Fibroblast of mammary gland (primary cell): ENCODE measurements around the gene KCNJ14.

Experiments used
- DNase-seq: peaks from one replicate; pipeline ENCODE4 v3.0.0-alpha.2; 2010; ENCODE audit warnings: low read depth
- H3K4me3 ChIP-seq: 2 replicates; pipeline ENCODE4 v1.5.1; 2011; ENCODE audit warnings: low read depth, mild to moderate bottlenecking, low read length, moderate library complexity; ENCODE audit not compliant: control insufficient read depth
- CTCF ChIP-seq: conservative IDR thresholded peaks from 2 replicates; pipeline ENCODE4 v1.5.1; 2011; ENCODE audit warnings: low read depth, low read length, inconsistent platforms; ENCODE audit not compliant: control insufficient read depth, insufficient read depth

The KCNJ14 gene

DNA sequence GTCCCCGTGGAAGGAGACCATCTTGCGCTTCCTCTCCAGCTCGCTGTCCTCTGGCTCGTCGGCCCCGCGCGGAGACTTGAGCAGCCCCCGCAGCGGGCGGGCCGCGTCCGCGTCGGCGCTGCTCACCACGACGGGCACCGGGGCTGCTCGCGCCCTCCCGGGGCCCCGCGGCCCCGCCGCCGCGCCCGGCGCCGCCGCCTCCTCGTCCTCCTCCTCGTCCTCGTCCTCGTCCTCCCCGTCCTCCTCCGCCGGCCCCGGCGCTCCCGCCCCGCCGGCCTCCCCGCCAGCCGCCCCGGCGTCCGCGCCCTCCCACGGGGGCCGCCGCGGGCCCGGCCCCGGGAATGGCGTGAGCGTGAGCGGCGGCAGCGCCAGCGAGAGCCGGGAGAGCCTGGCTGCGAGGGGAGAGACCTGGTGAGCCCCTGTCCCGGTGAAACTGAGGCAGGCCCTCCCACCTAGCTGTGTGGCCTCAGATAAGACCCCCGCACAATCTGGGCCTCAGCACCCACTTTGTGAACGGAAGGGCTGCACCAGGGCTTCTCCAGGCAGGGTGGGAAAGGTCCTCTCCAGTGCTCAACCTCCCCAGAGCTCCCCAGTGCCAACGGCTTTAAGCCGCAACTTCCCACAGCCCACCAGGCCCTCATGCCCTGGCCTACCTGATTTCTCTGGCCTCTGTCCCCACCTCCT lies 38.5 kb downstream of the KCNJ14 start:
- no peak for DNase-seq
- TF ChIP-seq CTCF, result no peak
- H3K4me3 ChIP-seq, result peak overlapping the region; percentile 52

GRCh38 chr19:48495396-48495795 lies 40.0 kb downstream of the KCNJ14 start:
- no peak for TF ChIP-seq CTCF
- no peak for DNase-seq
- no peak overlapping the region for H3K4me3 ChIP-seq

- no peak overlapping the region for H3K4me3 ChIP-seq
- no peak for DNase-seq
- TF ChIP-seq CTCF, result no peak
Measured at GRCh38 chr19:48496959-48497727, 41.8 kb downstream of the KCNJ14 start.

DNA sequence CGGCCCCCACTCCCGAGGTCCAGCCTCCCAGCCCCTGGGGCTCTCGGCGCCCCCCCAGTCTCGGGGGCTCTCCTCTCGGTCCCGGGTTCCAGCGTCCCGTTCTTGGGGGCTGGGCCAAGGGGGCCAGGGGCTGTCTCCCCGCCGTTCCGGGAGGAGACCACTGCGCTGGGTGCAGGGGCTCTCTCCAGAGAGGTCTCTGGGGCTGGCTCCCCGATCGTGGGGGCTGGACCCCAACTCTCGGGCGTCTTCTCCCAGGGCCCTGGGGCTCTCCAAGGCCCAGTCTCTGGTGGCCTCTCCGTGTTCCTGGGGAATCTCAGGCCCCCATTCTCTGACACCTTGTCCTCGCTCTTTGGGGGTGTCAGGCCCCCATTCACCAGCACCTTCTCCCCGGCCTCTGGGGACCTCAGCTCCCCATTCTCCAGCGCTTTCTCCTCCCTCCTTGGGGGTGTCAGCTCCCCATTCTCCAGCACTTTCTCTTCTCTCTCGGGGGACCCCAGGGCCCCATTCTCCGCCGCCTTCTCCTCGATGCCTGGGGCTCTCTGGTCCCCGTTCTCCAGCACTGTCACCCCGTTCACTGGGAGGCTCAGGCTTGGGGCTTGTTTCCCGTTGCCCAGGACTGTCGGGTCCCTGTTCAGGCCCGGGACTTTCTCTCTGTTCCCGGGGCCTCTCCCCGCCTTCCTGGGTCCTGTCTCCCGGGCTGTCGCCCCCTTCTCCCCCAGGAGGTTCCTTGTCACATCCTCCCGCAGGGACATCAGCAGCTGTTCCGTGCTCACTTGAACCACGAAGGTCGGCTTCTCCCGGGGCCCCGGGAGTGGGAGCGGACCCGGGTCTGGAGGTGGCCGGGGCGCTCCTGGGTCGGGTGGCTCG lies 42.6 kb downstream of the KCNJ14 start:
- no peak for DNase-seq
- H3K4me3 ChIP-seq, result no peak overlapping the region
- no peak for TF ChIP-seq CTCF

DNA sequence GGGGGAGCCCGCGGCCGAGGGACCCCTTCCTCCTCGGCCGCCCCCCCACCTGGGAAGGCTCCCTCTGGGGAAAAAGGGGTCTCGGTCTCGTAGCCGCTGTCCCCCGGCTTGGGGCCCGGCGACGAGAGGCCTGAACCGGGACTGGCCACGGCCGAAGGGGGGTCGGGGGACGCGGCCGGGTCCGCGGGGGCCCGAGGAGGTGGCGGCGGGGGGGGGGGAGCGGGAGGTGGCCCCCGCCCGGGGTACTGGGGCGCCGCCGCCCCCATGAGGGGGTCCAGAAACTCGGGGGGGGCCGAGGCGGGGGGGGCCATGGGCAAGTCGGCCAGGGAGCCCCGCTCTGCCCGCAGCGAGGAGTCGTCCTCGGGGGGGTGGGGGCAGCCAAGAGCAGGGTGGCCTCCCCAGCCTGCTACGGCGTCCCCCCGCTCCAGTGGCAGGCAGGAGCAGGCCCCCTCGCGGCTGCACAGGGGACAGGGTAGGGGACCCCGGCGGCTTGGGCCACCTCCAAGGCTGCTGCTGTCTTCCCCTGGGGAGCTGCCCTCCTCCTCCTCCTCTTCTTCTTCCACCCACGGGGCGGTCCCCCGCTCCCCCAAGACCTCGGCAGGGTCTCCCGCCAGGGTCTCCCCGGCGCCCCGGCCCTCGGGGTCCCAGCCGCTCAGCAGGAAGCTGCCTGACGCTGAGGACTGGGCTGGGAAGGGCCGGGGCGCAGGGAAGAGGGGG lies 43.4 kb downstream of the KCNJ14 start:
- TF ChIP-seq CTCF, result no peak
- no peak overlapping the region for H3K4me3 ChIP-seq

More for the DNA sequence above, 43.4 kb downstream of the KCNJ14 start:
- no peak for DNase-seq
